Immature natural killer cell (primary cell): ENCODE results near the gene AP1S1. TPM values are rescaled to one million over a fixed set of nuclear protein-coding genes. Genes with fewer than 3 reads are reported as not detected.
A peak's percentile ranks its signal among the peaks of the same experiment; 100 is the strongest.
"Not testable (repeated sequence)": the region's sequence is repeated elsewhere in the genome, so short reads cannot be mapped to it uniquely, and the experiment has no call there.

Source experiments
- DNase-seq, 3 donors: peaks; one replicate each; pipeline ENCODE4 v3.0.0; 2022; ENCODE audit warnings: mixed read lengths in 1 of 3
- H3K27ac Mint-ChIP-seq, 6 donors: one replicate each; pipeline ENCODE4 v1.8.0; 2020; ENCODE audit warnings: mixed read lengths in 6 of 6, mild to moderate bottlenecking in 5 of 6, inconsistent platforms in 4 of 6, moderate library complexity in 3 of 6
- H3K27me3 Mint-ChIP-seq, 3 donors: one replicate each; pipeline ENCODE4 v1.8.0; 2020 to 2021; ENCODE audit warnings: low read depth in 3 of 3, mild to moderate bottlenecking in 3 of 3, mixed read lengths in 3 of 3, moderate library complexity in 3 of 3, inconsistent platforms in 1 of 3
- H3K36me3 Mint-ChIP-seq, 3 donors: one replicate each; pipeline ENCODE4 v1.8.0; 2020; ENCODE audit warnings: mixed read lengths in 3 of 3, inconsistent platforms in 2 of 3, mild to moderate bottlenecking in 2 of 3
- H3K4me1 Mint-ChIP-seq, 2 donors: one replicate each; pipeline ENCODE4 v1.8.0; 2020; ENCODE audit warnings: inconsistent platforms in 2 of 2, mild to moderate bottlenecking in 2 of 2, mixed read lengths in 2 of 2, moderate library complexity in 1 of 2
- H3K4me3 Mint-ChIP-seq, 5 donors: one replicate each; pipeline ENCODE4 v1.8.0; 2020; ENCODE audit warnings: mild to moderate bottlenecking in 5 of 5, mixed read lengths in 5 of 5, inconsistent platforms in 3 of 5, moderate library complexity in 3 of 5
- H3K9me3 Mint-ChIP-seq, 6 donors: one replicate each; pipeline ENCODE4 v1.8.0; 2020; ENCODE audit warnings: mild to moderate bottlenecking in 6 of 6, mixed read lengths in 6 of 6, inconsistent platforms in 4 of 6, moderate library complexity in 3 of 6
- polyA plus RNA-seq, 3 donors: library from polyadenylated mRNA; unstranded; fragments of 300-500 nt; fragmentation: Illumina TruSeq; gene quantifications; one replicate each; pipeline ENCODE4 v1.2.3, GENCODE V29; 2021

Gene AP1S1
- polyA plus RNA-seq, 3 donors from 2014 or later = 3.3 to 6.0 (median 3.6) TPM

- Mint-ChIP-seq H3K36me3 (no peaks in the 10 kb centered on the region), H3K9me3 (no peaks in the 10 kb centered on the region), H3K27me3 (peaks cover 2 to 18% (median 6%) of the 10 kb centered on the region in 3 donors), H3K27ac (no peak overlapping the region), H3K4me1 (peaks cover 5 to 7% of the 10 kb centered on the region in 2 donors), H3K4me3 (no peak overlapping the region)
- DNase-seq = no peak
These were observed 34.4 kb upstream of the AP1S1 start for GRCh38 chr7:101119876-101120275.

GRCh38 chr7:101120315-101120714 lies 34.0 kb upstream of the AP1S1 start:
- no peak for DNase-seq
- Mint-ChIP-seq H3K4me1 (peaks cover 9 to 10% of the 10 kb centered on the region in 2 donors), H3K4me3 (no peak overlapping the region), H3K36me3 (no peaks in the 10 kb centered on the region), H3K9me3 (no peaks in the 10 kb centered on the region), H3K27me3 (peaks cover 2 to 20% (median 6%) of the 10 kb centered on the region in 3 donors), H3K27ac (no peak overlapping the region)

- not testable (repeated sequence) for DNase-seq, H3K27ac Mint-ChIP-seq, H3K9me3 Mint-ChIP-seq, H3K36me3 Mint-ChIP-seq
- peaks cover 7 to 25% (median 10%) of the 10 kb centered on the region in 3 donors for H3K27me3 Mint-ChIP-seq
- H3K4me3 Mint-ChIP-seq = peak overlapping the region in 1 of 5 donors; percentile 40
- H3K4me1 Mint-ChIP-seq = peaks cover 21 to 23% of the 10 kb centered on the region in 2 donors
These were observed 32.7 kb upstream of the AP1S1 start for GRCh38 chr7:101121631-101121990.

GRCh38 chr7:101121991-101122932 lies 32.0 kb upstream of the AP1S1 start:
- H3K27ac Mint-ChIP-seq = peak overlapping the region in 3 of 6 donors; percentile 7 to 53 (median 40)
- H3K9me3 Mint-ChIP-seq = no peaks in the 10 kb centered on the region
- no peak for DNase-seq
- H3K36me3 Mint-ChIP-seq = no peaks in the 10 kb centered on the region
- peaks cover 27 to 30% of the 10 kb centered on the region in 2 donors for H3K4me1 Mint-ChIP-seq
- H3K27me3 Mint-ChIP-seq = peaks cover 10 to 29% (median 16%) of the 10 kb centered on the region in 3 donors
- peak overlapping the region in 4 of 5 donors; percentile 35 to 53 (median 43) for H3K4me3 Mint-ChIP-seq

- Mint-ChIP-seq H3K27ac (no peak overlapping the region), H3K4me1 (peaks cover 33 to 38% of the 10 kb centered on the region in 2 donors), H3K4me3 (no peak overlapping the region), H3K9me3 (no peaks in the 10 kb centered on the region), H3K36me3 (no peaks in the 10 kb centered on the region), H3K27me3 (peaks cover 10 to 31% (median 19%) of the 10 kb centered on the region in 3 donors)
- DNase-seq = no peak
These were observed 31.2 kb upstream of the AP1S1 start for GRCh38 chr7:101122933-101123702.

GRCh38 chr7:101123703-101124068 lies 30.6 kb upstream of the AP1S1 start:
- Mint-ChIP-seq H3K27ac (peak overlapping the region in 1 of 6 donors; percentile 31), H3K4me1 (peaks cover 37 to 44% of the 10 kb centered on the region in 2 donors), H3K9me3 (no peaks in the 10 kb centered on the region), H3K36me3 (no peaks in the 10 kb centered on the region), H3K4me3 (no peak overlapping the region), H3K27me3 (peaks cover 10 to 31% (median 19%) of the 10 kb centered on the region in 3 donors)
- DNase-seq = no peak

- H3K4me1 Mint-ChIP-seq = peaks cover 37 to 46% of the 10 kb centered on the region in 2 donors
- no peaks in the 10 kb centered on the region for H3K36me3 Mint-ChIP-seq
- H3K4me3 Mint-ChIP-seq = peak overlapping the region in 4 of 5 donors; percentile 29 to 50 (median 37)
- peak in 1 of 3 donors; percentile 31 for DNase-seq
- peaks cover 11 to 33% (median 19%) of the 10 kb centered on the region in 3 donors for H3K27me3 Mint-ChIP-seq
- H3K27ac Mint-ChIP-seq = peak overlapping the region in 5 of 6 donors; percentile 3 to 87 (median 64)
- no peaks in the 10 kb centered on the region for H3K9me3 Mint-ChIP-seq
These were observed 29.8 kb upstream of the AP1S1 start for GRCh38 chr7:101124376-101125056.

GRCh38 chr7:101125989-101126650 lies 28.2 kb upstream of the AP1S1 start:
- Mint-ChIP-seq H3K36me3 (peaks cover 0 to 3% (median 0%) of the 10 kb centered on the region in 3 donors), H3K9me3 (no peaks in the 10 kb centered on the region), H3K27me3 (peaks cover 11 to 33% (median 19%) of the 10 kb centered on the region in 3 donors), H3K27ac (peak overlapping the region; percentile 53 to 93 (median 79)), H3K4me3 (peak overlapping the region; percentile 75 to 87 (median 82)), H3K4me1 (peaks cover 37 to 46% of the 10 kb centered on the region in 2 donors)
- DNase-seq = peak; percentile 57 to 73 (median 70)

- Mint-ChIP-seq H3K27ac (peak within 1 kb of the TSS; percentile 53 to 93 (median 79)), H3K4me1 (peaks cover 37 to 46% of the 10 kb centered on the region in 2 donors), H3K36me3 (peaks cover 0 to 3% (median 0%) of the 10 kb centered on the region in 3 donors), H3K9me3 (no peaks in the 10 kb centered on the region), H3K4me3 (peak within 1 kb of the TSS; percentile 75 to 87 (median 82)), H3K27me3 (peaks cover 11 to 33% (median 19%) of the 10 kb centered on the region in 3 donors)
- peak; percentile 61 to 66 (median 61) for DNase-seq
These were observed 27.4 kb upstream of the AP1S1 start, which contains the start of gene SERPINE1 for GRCh38 chr7:101126651-101127459. Gene SERPINE1 (plus strand): TSS chr7:101127104. CDS start chr7:101128394, 1,290 bp downstream.

- Mint-ChIP-seq H3K9me3 (no peaks in the 10 kb centered on the region), H3K27me3 (peaks cover 11 to 29% (median 15%) of the 10 kb centered on the region in 3 donors), H3K4me3 (peak overlapping the region; percentile 75 to 87 (median 82)), H3K4me1 (peaks cover 37 to 46% of the 10 kb centered on the region in 2 donors), H3K27ac (peak overlapping the region in 5 of 6 donors; percentile 53 to 93 (median 80)), H3K36me3 (peaks cover 0 to 3% (median 0%) of the 10 kb centered on the region in 3 donors)
- no peak for DNase-seq
These were observed 26.7 kb upstream of the AP1S1 start for GRCh38 chr7:101127460-101128039.

GRCh38 chr7:101128040-101128834 lies 26.0 kb upstream of the AP1S1 start:
- peaks cover 11 to 25% (median 14%) of the 10 kb centered on the region in 3 donors for H3K27me3 Mint-ChIP-seq
- H3K36me3 Mint-ChIP-seq = peaks cover 0 to 3% (median 0%) of the 10 kb centered on the region in 3 donors
- DNase-seq = peak; percentile 28 to 47 (median 38)
- H3K4me3 Mint-ChIP-seq = peak overlapping the region in 3 of 5 donors; percentile 7 to 42 (median 41)
- H3K4me1 Mint-ChIP-seq = peaks cover 37 to 46% of the 10 kb centered on the region in 2 donors
- H3K27ac Mint-ChIP-seq = peak overlapping the region in 2 of 6 donors; percentile 20 to 56
- no peaks in the 10 kb centered on the region for H3K9me3 Mint-ChIP-seq
